AG08395 (cell line): ENCODE data around the gene KDM8.

Experiments used
- DNase-seq: peaks from one replicate; pipeline ENCODE4 v3.0.0; 2012; ENCODE audit warnings: mixed read lengths, low spot score

KDM8 gene

GRCh38 chr16:27231692-27232060, 28.4 kb downstream of the KDM8 start:
- no peak for DNase-seq

GRCh38 chr16:27232061-27232900, 29.0 kb downstream of the KDM8 start:
- no peak for DNase-seq

DNA sequence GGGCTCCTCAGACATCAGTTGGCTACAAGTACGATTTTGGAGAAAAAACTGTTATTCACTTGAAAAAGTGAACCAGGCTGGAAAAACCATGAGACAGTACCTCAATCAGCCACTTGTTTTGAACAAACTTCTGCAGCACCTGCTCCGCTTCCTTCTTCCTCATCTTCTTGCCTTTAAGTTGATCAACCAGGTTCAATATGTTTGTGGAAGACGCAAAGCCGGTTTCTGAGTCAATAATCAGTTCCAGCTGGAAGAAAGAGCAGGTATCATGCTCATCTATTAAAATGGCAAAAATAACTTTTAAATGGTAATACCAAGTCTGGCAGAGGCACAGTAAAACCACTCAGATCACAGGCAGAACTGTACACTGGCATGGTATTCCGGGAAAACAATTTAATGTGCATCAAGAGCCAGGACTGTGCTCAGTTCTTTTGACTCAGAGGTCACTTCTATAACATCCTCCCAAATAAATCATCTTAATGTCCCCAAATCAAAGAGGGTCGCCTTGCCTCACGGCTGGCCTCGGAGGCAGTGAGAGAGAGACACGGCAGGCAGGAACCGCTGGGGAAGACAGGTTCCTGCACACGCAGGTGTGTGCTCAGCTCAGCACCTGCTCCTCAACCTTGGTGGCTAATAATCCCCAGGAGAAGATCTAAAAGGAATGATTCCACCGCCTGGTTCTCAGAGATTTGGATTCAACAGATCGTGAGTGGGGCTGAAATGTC, 29.7 kb downstream of the KDM8 start:
- DNase-seq, result no peak

DNA sequence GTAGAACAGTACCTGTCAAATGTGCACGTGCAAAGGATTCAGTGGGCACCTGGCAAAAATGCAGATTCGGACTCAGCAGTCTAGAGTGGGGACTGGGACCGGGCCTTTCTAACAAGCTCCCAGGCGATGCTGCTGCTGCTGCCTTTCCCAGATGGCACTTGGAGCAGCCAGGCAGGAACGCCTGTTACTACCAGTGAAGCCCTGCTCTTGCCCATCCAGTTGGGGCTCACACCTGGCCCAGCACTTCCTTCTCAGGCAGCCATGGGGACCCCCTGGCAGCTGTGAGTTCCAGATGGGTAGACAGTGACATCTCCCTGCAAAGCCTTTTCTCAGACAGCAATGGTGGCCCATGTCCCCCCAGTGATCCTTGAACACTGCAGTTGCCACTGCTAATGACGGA, 30.4 kb downstream of the KDM8 start:
- no peak for DNase-seq

GRCh38 chr16:27234171-27234570, 30.8 kb downstream of the KDM8 start:
- no peak for DNase-seq

- no peak for DNase-seq
These were observed 31.3 kb downstream of the KDM8 start for GRCh38 chr16:27234603-27235002.

DNA sequence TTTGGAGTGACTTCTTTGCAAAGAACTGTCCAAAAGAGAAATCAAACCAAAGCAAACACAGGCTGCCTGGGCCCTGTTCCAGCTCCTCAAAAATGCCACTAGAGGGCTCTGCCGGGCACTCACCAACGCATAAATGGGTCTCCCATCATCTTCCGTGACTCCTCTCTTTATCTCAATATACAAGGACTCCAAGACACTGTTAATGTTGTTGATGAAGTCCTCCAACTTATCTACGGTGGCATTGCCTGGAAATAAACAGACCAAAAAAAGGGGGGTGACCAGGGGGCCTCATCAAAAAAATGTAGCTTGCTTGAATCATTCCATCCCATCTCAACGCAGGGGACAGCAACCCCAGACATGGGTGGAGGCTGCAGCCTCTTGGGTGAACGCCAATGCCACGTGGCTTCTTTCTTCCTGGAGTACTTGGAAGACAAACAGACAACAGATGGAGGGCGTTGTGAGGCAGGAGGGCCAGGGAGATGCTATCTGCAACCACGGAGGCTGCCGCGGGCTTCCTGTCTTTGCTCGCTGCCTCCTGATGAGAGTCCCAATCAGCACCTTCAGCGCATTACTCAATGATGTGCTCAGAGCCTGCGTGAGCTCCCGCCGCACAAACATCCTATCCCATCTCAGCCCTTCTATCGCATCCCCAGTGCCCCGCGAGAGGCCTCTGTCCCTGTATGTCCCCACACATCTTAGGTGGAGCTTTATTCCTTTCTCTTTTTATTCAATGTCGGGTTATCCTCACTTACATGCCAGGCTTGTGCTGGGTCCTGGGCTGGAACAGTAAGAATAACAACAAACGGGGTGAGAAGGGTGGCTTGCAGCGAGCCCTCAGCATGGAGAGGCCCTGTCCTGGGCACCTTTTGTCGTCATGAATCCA, 32.0 kb downstream of the KDM8 start:
- peak; percentile 81 for DNase-seq

DNA sequence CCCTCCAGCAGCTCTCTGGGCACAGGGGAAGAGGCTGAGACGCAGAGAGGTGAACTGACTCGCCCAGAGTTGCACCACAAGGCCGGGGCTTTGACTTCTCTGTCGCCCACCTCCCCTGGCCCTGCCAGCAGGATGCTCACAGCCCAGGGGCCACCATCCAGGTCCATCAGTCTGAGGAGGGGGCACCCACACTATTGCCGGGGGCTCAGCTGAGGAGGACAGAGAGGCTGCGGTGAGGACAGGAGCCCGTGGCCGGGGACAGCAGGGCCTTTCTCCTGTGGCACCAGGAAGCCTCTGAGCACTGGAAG, 32.6 kb downstream of the KDM8 start:
- no peak for DNase-seq

GRCh38 chr16:27236635-27237218, 33.4 kb downstream of the KDM8 start:
- no peak for DNase-seq

GRCh38 chr16:27237219-27238015, 34.1 kb downstream of the KDM8 start:
- peak; percentile 18 for DNase-seq

- DNase-seq, result no peak
These were observed 34.8 kb downstream of the KDM8 start for GRCh38 chr16:27238016-27238587.

- no peak for DNase-seq
These were observed 35.3 kb downstream of the KDM8 start for GRCh38 chr16:27238591-27238990.

DNA sequence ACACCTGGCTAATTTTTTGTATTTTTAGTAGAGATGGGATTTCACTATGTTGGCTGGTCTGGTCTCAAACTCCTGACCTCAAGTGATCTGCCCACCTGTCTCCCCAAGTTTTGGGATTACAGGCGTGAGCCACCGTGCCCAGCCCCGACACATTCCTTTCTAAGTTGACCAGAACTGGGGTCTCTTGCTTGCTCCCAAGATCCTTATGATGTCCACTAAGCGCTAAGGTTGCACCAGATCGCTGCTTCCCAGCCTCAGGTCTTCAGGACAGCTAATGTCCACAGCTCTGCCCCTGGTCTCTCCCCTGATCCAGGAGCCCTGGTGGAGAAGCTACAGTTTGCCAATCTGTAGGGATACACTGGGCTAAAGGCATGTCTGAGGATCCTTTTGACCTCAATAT, 35.7 kb downstream of the KDM8 start:
- no peak for DNase-seq

DNA sequence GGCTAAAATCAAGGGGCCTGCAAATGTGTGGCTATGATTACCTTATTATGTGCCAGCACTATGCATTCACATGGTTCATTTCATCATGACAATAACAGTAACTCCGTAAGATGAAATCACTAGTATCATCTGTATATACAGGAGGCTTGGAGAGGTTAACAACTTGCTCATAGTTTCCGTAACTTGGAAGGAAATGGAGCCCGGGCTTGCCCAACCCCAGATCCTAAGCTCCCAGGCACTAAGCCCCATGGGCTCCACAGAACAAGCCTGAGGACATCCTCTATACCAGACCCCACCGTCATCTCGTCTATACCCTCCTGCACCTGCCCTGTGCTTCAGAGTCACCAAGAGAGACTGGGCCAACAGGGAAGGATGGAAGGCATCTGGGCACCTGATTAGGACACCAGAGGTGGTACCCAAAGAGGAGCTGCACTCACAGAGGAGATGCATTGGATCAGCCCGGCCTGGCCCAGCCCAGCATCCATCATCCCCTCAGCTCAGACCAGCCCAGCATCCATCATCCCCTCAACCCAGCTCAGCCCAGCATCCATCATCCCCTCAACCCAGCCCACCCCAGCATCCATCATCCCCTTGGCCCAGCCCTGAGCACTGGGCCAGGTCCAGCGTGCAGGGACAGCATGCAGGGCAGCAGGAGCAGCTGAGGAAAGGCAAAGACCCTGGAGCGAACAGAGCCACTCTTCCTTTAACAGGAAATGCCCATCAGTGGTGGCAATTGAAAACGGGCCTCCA, 36.8 kb downstream of the KDM8 start:
- no peak for DNase-seq

GRCh38 chr16:27240948-27241531, 37.7 kb downstream of the KDM8 start:
- peak; percentile 60 for DNase-seq

GRCh38 chr16:27241658-27242057, 38.3 kb downstream of the KDM8 start:
- no peak for DNase-seq

- DNase-seq, result no peak
These were observed 39.1 kb downstream of the KDM8 start for GRCh38 chr16:27242398-27242797.

DNA sequence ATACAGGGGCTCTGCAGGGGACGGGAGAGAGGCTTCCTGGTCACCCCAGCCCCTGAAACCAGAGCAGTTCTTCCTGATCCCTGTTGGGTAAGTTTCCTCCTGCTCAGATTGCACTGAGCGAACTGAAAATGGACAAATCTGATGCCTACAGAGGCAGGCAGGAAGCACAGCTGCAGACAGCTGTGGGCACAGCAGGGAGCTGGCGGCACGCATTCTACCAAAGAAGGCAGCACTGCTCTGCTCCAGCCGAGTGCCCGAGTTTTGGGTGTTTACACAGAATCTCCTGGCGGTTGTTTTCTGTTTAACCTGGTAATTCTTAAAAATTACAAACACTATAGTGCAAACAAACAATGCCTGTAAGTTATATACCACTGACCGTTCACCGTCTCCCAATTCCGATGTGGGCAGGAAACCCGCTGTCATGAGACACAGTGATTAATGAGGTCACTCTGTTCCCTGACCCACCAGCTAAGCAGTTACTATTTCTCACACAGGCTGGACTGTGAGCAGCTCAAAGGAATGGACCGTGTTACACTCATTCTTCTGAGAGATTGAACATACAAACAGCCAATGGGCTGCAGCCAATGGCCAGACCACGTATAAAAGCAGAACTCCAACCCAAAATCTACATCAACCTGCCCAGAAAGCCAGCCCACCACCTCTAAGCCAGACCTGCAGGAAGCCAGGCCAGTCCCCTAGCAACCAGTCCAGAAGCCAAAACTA, 39.7 kb downstream of the KDM8 start:
- peak; percentile 63 for DNase-seq

DNA sequence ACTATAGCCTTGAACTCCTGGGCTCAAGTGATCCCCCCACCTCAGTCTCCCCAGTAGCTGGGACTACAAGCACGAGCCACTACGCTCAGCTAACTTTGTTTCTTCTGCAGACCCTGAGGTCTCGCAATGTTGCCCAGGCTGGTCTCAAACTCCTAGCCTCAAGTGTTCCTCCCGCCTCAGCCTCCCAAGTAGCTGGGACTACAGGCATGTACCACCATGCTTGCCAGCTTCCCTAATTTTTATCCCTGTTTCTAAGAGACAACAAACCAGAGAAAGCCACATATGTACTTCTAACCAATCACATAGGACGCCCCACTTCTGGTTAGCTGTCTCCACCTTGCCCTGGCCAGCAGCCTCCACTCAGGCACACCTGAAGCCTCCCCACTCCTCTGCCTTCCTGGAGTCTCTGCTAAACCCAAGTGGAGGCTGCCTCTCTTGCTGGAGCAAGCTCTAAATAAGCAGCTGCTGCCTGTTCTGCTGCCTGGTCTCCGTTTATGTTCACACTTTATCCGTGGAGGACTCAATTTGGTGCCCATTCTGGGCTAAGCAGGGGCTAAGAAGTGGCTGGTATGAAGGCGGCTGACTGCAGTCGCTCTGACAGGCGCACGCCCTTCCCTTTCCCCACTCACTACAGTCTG, 40.5 kb downstream of the KDM8 start:
- no peak for DNase-seq
